Measurements from ENCODE around the gene ADO. TPM values are rescaled to one million over a fixed set of nuclear protein-coding genes. Genes with fewer than 3 reads are reported as not detected.
"Not testable (repeated sequence)": the region's sequence is repeated elsewhere in the genome, so short reads cannot be mapped to it uniquely, and the experiment has no call there.

The ADO gene
- total and polyA plus RNA-seq, 2 donors, result 13.5 to 17.1 TPM

DNA sequence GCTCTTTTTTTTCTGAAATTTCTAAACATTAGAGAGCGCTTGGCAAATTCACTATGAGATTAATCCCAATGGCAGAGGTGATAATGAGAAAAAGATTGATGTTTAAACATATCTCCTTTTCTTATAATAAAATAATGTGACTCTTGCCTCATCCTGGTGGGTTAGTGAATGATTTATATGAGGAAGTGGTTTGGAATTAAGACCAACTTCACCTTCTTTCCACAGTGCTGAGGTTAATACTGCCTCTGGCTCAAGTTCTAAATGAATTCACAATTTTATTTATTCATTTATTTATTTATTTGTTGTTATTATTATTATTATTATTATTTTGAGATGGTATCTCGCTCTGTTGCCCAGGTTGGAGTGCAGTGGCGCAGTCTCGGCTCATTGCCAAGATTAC is 40.5 kb upstream of the ADO start:
- no peak for DNase-seq (ENCODE audit: low read depth in 6 of 9, low spot score in 9 of 9)
- Histone ChIP-seq H3K4me3 (ENCODE audit: low read length in 2 of 2) (no peak overlapping the region), H3K27me3 (ENCODE audit: control insufficient read depth in 2 of 2, insufficient read depth in 1 of 2, low read length in 1 of 2) (no peaks in the 10 kb centered on the region), H3K9me3 (ENCODE audit: control insufficient read depth in 2 of 2, insufficient read depth in 1 of 2, low read length in 1 of 2) (no peaks in the 10 kb centered on the region), H3K4me1 (ENCODE audit: control insufficient read depth in 2 of 2, insufficient read depth in 2 of 2, low read length in 2 of 2) (peaks cover 4 to 6% of the 10 kb centered on the region in 2 donors), H3K36me3 (ENCODE audit: control insufficient read depth in 2 of 2, insufficient read depth in 2 of 2, low read length in 1 of 2) (no peaks in the 10 kb centered on the region), H3K27ac (ENCODE audit: low read depth in 1 of 2, low read length in 1 of 2) (no peak overlapping the region)
- 97% methylated on average over 4 of the region's 4 CpGs for WGBS

- Histone ChIP-seq H3K9me3 (ENCODE audit: control insufficient read depth in 2 of 2, insufficient read depth in 1 of 2, low read length in 1 of 2) (no peaks in the 10 kb centered on the region), H3K4me3 (ENCODE audit: low read length in 2 of 2) (no peak overlapping the region)
These were observed 38.8 kb upstream of the ADO start for GRCh38 chr10:62765726-62766125.

GRCh38 chr10:62766386-62766785 is 38.1 kb upstream of the ADO start:
- Histone ChIP-seq H3K27ac (ENCODE audit: low read depth in 1 of 2, low read length in 1 of 2) (no peak overlapping the region), H3K4me3 (ENCODE audit: low read length in 2 of 2) (no peak overlapping the region), H3K36me3 (ENCODE audit: control insufficient read depth in 2 of 2, insufficient read depth in 2 of 2, low read length in 1 of 2) (no peaks in the 10 kb centered on the region), H3K4me1 (ENCODE audit: control insufficient read depth in 2 of 2, insufficient read depth in 2 of 2, low read length in 2 of 2) (peaks cover 0 to 4% of the 10 kb centered on the region in 2 donors), H3K9me3 (ENCODE audit: control insufficient read depth in 2 of 2, insufficient read depth in 1 of 2, low read length in 1 of 2) (no peaks in the 10 kb centered on the region), H3K27me3 (ENCODE audit: control insufficient read depth in 2 of 2, insufficient read depth in 1 of 2, low read length in 1 of 2) (no peaks in the 10 kb centered on the region)
- 82% methylated on average over 3 of the region's 3 CpGs for WGBS
- no peak for DNase-seq (ENCODE audit: low read depth in 6 of 9, low spot score in 9 of 9)

More at GRCh38 chr10:62765726-62766125, 38.8 kb upstream of the ADO start:
- no peak overlapping the region for H3K27ac ChIP-seq (ENCODE audit: low read depth in 1 of 2, low read length in 1 of 2)
- H3K36me3 ChIP-seq (ENCODE audit: control insufficient read depth in 2 of 2, insufficient read depth in 2 of 2, low read length in 1 of 2), result no peaks in the 10 kb centered on the region
- 61% methylated on average over 2 of the region's 2 CpGs for WGBS
- H3K27me3 ChIP-seq (ENCODE audit: control insufficient read depth in 2 of 2, insufficient read depth in 1 of 2, low read length in 1 of 2), result no peaks in the 10 kb centered on the region
- peaks cover 0 to 4% of the 10 kb centered on the region in 2 donors for H3K4me1 ChIP-seq (ENCODE audit: control insufficient read depth in 2 of 2, insufficient read depth in 2 of 2, low read length in 2 of 2)
- DNase-seq (ENCODE audit: low read depth in 6 of 9, low spot score in 9 of 9), result no peak

GRCh38 chr10:62769574-62770242 is 34.8 kb upstream of the ADO start:
- Histone ChIP-seq H3K27ac (ENCODE audit: low read depth in 1 of 2, low read length in 1 of 2) (no peak overlapping the region), H3K4me3 (ENCODE audit: low read length in 2 of 2) (no peak overlapping the region), H3K9me3 (ENCODE audit: control insufficient read depth in 2 of 2, insufficient read depth in 1 of 2, low read length in 1 of 2) (no peaks in the 10 kb centered on the region), H3K27me3 (ENCODE audit: control insufficient read depth in 2 of 2, insufficient read depth in 1 of 2, low read length in 1 of 2) (no peaks in the 10 kb centered on the region), H3K4me1 (ENCODE audit: control insufficient read depth in 2 of 2, insufficient read depth in 2 of 2, low read length in 2 of 2) (peaks cover 0 to 4% of the 10 kb centered on the region in 2 donors), H3K36me3 (ENCODE audit: control insufficient read depth in 2 of 2, insufficient read depth in 2 of 2, low read length in 1 of 2) (no peaks in the 10 kb centered on the region)
- no peak for DNase-seq (ENCODE audit: low read depth in 6 of 9, low spot score in 9 of 9)
- 98% methylated on average over 1 of the region's 1 CpG for WGBS

- Histone ChIP-seq H3K9me3 (ENCODE audit: control insufficient read depth in 2 of 2, insufficient read depth in 1 of 2, low read length in 1 of 2) (no peaks in the 10 kb centered on the region), H3K27me3 (ENCODE audit: control insufficient read depth in 2 of 2, insufficient read depth in 1 of 2, low read length in 1 of 2) (no peaks in the 10 kb centered on the region), H3K36me3 (ENCODE audit: control insufficient read depth in 2 of 2, insufficient read depth in 2 of 2, low read length in 1 of 2) (no peaks in the 10 kb centered on the region), H3K4me3 (ENCODE audit: low read length in 2 of 2) (no peak overlapping the region), H3K4me1 (ENCODE audit: control insufficient read depth in 2 of 2, insufficient read depth in 2 of 2, low read length in 2 of 2) (no peaks in the 10 kb centered on the region), H3K27ac (ENCODE audit: low read depth in 1 of 2, low read length in 1 of 2) (no peak overlapping the region)
- WGBS, result 78% methylated on average over 7 of the region's 7 CpGs
- no peak for DNase-seq (ENCODE audit: low read depth in 6 of 9, low spot score in 9 of 9)
These were observed 32.1 kb upstream of the ADO start for GRCh38 chr10:62772186-62772974.

DNA sequence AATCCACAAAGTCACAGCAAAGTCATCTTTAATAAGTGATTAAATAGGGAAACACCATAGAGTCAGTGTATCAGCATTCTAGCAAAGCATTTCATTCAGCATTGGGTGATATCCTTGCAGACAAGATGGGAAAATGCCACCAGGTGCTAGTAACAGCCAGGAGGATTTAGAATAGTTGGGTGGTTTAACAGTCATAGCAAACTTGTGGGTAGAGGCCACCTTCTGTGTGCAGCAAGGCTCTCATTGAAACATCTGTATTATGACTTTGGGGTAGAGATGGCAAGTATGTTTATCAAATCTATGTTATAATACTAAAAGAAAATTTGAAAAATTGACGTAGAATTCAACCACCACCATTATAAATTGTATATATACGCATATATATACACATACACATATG is 26.4 kb upstream of the ADO start:
- Histone ChIP-seq H3K4me1 (ENCODE audit: control insufficient read depth in 2 of 2, insufficient read depth in 2 of 2, low read length in 2 of 2) (peaks cover 0 to 3% of the 10 kb centered on the region in 2 donors), H3K9me3 (ENCODE audit: control insufficient read depth in 2 of 2, insufficient read depth in 1 of 2, low read length in 1 of 2) (no peaks in the 10 kb centered on the region), H3K36me3 (ENCODE audit: control insufficient read depth in 2 of 2, insufficient read depth in 2 of 2, low read length in 1 of 2) (no peaks in the 10 kb centered on the region), H3K27me3 (ENCODE audit: control insufficient read depth in 2 of 2, insufficient read depth in 1 of 2, low read length in 1 of 2) (no peaks in the 10 kb centered on the region), H3K4me3 (ENCODE audit: low read length in 2 of 2) (no peak overlapping the region), H3K27ac (ENCODE audit: low read depth in 1 of 2, low read length in 1 of 2) (no peak overlapping the region)
- no peak for DNase-seq (ENCODE audit: low read depth in 6 of 9, low spot score in 9 of 9)
- WGBS, result 97% methylated on average over 2 of the region's 2 CpGs

DNA sequence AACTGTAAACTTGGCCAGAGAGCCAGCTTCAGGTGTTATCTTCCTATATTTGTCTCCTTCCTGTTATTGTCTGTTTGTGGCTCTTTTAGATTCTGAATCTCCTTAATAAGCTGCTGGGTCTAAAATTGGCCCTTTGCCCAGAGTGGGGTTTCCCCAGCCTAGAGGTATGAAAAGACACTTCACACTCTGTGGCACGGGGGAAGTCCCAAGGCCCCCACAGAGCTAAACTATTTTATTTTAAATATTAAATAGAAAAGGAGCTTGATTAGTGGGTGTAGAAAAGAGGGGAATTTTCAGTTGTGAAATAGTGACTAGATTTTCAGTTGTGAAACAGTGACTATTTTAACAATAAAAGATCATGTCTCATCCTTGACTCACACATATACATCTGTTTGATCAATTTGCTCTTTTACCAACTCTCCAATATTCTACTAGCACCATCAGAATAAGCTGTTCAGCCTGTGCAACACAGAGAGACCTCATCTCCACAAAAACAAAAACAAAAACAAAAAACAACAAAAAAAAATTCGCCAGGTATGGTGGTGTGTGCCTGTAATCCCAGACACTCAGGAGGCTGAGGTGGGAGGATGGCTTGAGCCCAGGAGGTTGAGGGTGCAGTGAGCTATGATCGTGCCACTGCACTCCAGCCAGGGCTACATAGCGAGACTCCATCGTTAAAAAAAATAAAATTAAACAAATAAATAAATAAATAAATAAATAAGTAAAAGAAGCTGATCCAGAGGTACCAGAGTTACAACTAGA is 24.9 kb upstream of the ADO start:
- no peaks in the 10 kb centered on the region for H3K27me3 ChIP-seq (ENCODE audit: control insufficient read depth in 2 of 2, insufficient read depth in 1 of 2, low read length in 1 of 2)
- WGBS, result 78% methylated on average over 5 of the region's 5 CpGs
- no peak overlapping the region for H3K27ac ChIP-seq (ENCODE audit: low read depth in 1 of 2, low read length in 1 of 2)
- H3K36me3 ChIP-seq (ENCODE audit: control insufficient read depth in 2 of 2, insufficient read depth in 2 of 2, low read length in 1 of 2), result no peaks in the 10 kb centered on the region
- H3K4me1 ChIP-seq (ENCODE audit: control insufficient read depth in 2 of 2, insufficient read depth in 2 of 2, low read length in 2 of 2), result peaks cover 0 to 3% of the 10 kb centered on the region in 2 donors
- DNase-seq (ENCODE audit: low read depth in 6 of 9, low spot score in 9 of 9), result peak in 5 of 9 donors; percentile 8 to 56 (median 15)
- no peaks in the 10 kb centered on the region for H3K9me3 ChIP-seq (ENCODE audit: control insufficient read depth in 2 of 2, insufficient read depth in 1 of 2, low read length in 1 of 2)
- H3K4me3 ChIP-seq (ENCODE audit: low read length in 2 of 2), result no peak overlapping the region

DNA sequence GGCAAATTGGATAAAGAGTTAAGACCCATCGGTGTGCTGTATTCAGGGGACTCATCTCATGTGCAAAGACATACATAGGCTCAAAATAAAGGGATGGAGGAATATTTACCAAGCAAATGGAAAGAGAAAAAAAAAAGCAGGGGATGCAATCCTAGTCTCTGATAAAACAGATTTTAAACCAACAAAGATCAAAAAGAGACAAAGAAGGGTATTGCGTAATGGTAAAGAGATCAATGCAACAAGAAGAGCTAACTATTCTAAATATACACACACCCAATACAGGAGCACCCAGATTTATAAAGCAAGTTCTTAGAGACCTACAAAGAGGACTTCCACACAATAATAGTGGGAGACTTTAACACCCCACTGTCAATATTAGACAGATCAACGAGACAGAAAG is 20.0 kb upstream of the ADO start:
- DNase-seq (ENCODE audit: low read depth in 6 of 9, low spot score in 9 of 9); H3K36me3 ChIP-seq (ENCODE audit: control insufficient read depth in 2 of 2, insufficient read depth in 2 of 2, low read length in 1 of 2); H3K4me1 ChIP-seq (ENCODE audit: control insufficient read depth in 2 of 2, insufficient read depth in 2 of 2, low read length in 2 of 2); H3K27ac ChIP-seq (ENCODE audit: low read depth in 1 of 2, low read length in 1 of 2); H3K27me3 ChIP-seq (ENCODE audit: control insufficient read depth in 2 of 2, insufficient read depth in 1 of 2, low read length in 1 of 2); H3K4me3 ChIP-seq (ENCODE audit: low read length in 2 of 2); H3K9me3 ChIP-seq (ENCODE audit: control insufficient read depth in 2 of 2, insufficient read depth in 1 of 2, low read length in 1 of 2): not testable (repeated sequence)
- WGBS, result 94% methylated on average over 3 of the region's 3 CpGs

DNA sequence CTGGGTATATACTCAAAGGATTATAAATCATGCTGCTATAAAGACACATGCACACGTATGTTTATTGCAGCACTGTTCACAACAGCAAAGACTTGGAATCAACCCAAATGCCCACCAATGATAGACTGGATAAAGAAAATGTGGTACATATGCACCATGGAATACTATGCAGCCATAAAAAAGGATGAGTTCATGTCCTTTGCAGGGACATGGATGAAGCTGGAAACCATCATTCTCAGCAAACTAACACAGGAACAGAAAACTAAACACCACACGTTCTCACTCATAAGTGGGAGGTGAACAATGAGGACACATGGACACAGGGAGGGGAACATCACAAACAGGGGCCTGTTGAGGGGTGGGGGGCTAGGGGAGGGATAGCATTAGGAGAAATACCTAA is 16.2 kb upstream of the ADO start:
- not testable (repeated sequence) for H3K27ac ChIP-seq (ENCODE audit: low read depth in 1 of 2, low read length in 1 of 2); H3K27me3 ChIP-seq (ENCODE audit: control insufficient read depth in 2 of 2, insufficient read depth in 1 of 2, low read length in 1 of 2); DNase-seq (ENCODE audit: low read depth in 6 of 9, low spot score in 9 of 9); H3K4me1 ChIP-seq (ENCODE audit: control insufficient read depth in 2 of 2, insufficient read depth in 2 of 2, low read length in 2 of 2); H3K36me3 ChIP-seq (ENCODE audit: control insufficient read depth in 2 of 2, insufficient read depth in 2 of 2, low read length in 1 of 2); H3K9me3 ChIP-seq (ENCODE audit: control insufficient read depth in 2 of 2, insufficient read depth in 1 of 2, low read length in 1 of 2); H3K4me3 ChIP-seq (ENCODE audit: low read length in 2 of 2)
- WGBS, result 99% methylated on average over 2 of the region's 2 CpGs
